ENCODE measurements around the gene IZUMO1. TPM values are rescaled to one million over a fixed set of nuclear protein-coding genes. Genes with fewer than 3 reads are reported as not detected.

IZUMO1 gene
- total and polyA plus RNA-seq, 2 donors (not counting 3 experiments of a cell fraction or from before 2014, with no cell fraction given): 0.18 to 1.2 TPM

DNA sequence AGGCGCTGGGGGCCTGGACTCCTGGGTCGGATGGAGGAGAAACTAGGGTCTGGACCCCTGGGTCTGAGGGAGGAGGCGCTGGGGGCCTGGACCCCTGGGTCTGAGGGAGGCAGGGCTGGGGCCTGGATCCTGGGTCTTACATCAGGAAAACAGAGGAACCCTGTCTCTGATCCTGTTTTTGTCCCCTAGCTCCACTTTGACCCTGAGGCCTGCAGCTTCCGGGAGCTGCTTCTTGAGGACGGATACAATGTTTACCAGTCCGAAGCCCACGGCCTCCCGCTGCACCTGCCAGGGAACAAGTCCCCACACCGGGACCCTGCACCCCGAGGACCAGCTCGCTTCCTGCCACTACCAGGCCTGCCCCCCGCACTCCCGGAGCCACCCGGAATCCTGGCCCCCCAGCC is 11.0 kb upstream of the IZUMO1 start:
- intact Hi-C loops (cut with micrococcal nuclease) (no loop called here), dilution Hi-C loops (cut with MboI; ENCODE audit: extremely low pct_ligation_motif_present, low sequenced_read_pairs) (no loop called here)
- TF ChIP-seq MYC (IDR thresholded peaks at IDR 0.05; ENCODE audit: low read depth, low read length) (no peak), POLR2A (IDR thresholded peaks at IDR 0.05; ENCODE audit: low read depth, low read length) (no peak), FOS (IDR thresholded peaks at IDR 0.05; ENCODE audit: borderline replicate concordance, insufficient read depth, low read length) (no peak), POLR2AphosphoS5 (IDR thresholded peaks at IDR 0.05; ENCODE audit: insufficient read depth, low read depth, low read length) (no peak), JUN (IDR thresholded peaks at IDR 0.05; ENCODE audit: borderline replicate concordance, insufficient read depth, insufficient read length, low read depth) (no peak), CTCF (IDR thresholded peaks at IDR 0.05; ENCODE audit: extremely low read depth in 1 of 2, insufficient read depth in 1 of 2, low read depth in 1 of 2, low read length in 2 of 2) (no peak), GATA2 (IDR thresholded peaks at IDR 0.05; ENCODE audit: insufficient read depth, insufficient read length, low read depth, low read length) (no peak), EZH2 (IDR thresholded peaks at IDR 0.05; ENCODE audit: borderline replicate concordance, low read depth, low read length, severe bottlenecking) (no peak)
- TF ChIP-seq, protein P1, sequence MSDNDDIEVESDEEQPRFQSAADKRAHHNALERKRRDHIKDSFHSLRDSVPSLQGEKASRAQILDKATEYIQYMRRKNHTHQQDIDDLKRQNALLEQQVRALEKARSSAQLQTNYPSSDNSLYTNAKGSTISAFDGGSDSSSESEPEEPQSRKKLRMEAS (IDR thresholded peaks at IDR 0.05; ENCODE audit: insufficient read depth, insufficient read length): no peak
- FAIRE-seq (no peak), DNase-seq (ENCODE audit: low read depth, low spot score) (no peak)
- H2AFZ ChIP-seq (ENCODE audit: low read depth, low read length): no peak overlapping the region
- BruUV-seq (replicated peaks): no TSS peak
- ChIA-PET POLR2A (no interaction called here), CTCF (interaction anchor here (0.7 kb wide), 1 partner anchor 85 kb away, joined by 3 read pairs; no protein-coding TSS in a partner anchor)
- no peaks in the 10 kb centered on the region for H3K79me2 ChIP-seq (ENCODE audit: control insufficient read depth, insufficient read depth, low read length)
- H3K36me3 ChIP-seq (ENCODE audit: control insufficient read depth in 2 of 2, extremely low read depth in 1 of 2, insufficient read depth in 2 of 2, low read length in 2 of 2): no peaks in the 10 kb centered on the region
- H3K4me2 ChIP-seq (ENCODE audit: insufficient read depth, low read length): no peak overlapping the region
- H3K27ac ChIP-seq (ENCODE audit: insufficient read depth, low read depth, low read length): no peak overlapping the region
- H3K27me3 ChIP-seq (ENCODE audit: control insufficient read depth in 2 of 2, insufficient read depth in 2 of 2, low read length in 2 of 2): peaks cover 0 to 3% of the 10 kb centered on the region in 2 experiments
- no peak overlapping the region for H3K9ac ChIP-seq (replicated peaks; ENCODE audit: extremely low read depth, insufficient read depth, low read length)
- H4K20me1 ChIP-seq (replicated peaks; ENCODE audit: control insufficient read depth, extremely low read depth, insufficient read depth, low read length): no peaks in the 10 kb centered on the region
- H3K9me1 ChIP-seq (replicated peaks; ENCODE audit: control insufficient read depth, extremely low read depth, insufficient read depth, low read length): no peaks in the 10 kb centered on the region
- no peaks in the 10 kb centered on the region for H3K9me3 ChIP-seq (replicated peaks; ENCODE audit: control insufficient read depth, insufficient read depth, low read length)
- no peak overlapping the region for H3K4me3 ChIP-seq (replicated peaks in 1 of 3; ENCODE audit: insufficient read depth in 1 of 3, low read depth in 1 of 3, low read length in 3 of 3)
- H3K4me1 ChIP-seq (ENCODE audit: control insufficient read depth, extremely low read depth, insufficient read depth, low read length): peaks cover 11% of the 10 kb centered on the region

Measured in endothelial cell of umbilical vein (primary cell).